Bladder microvascular endothelial cell (primary cell): ENCODE results near the gene EPHA6. TPM values are rescaled to one million over a fixed set of nuclear protein-coding genes. Genes with fewer than 3 reads are reported as not detected.

Source experiments
- total RNA-seq: library from RNA; depleted of rRNA; stranded (reverse); fragments of >200 nt; gene quantifications from 2 replicates; pipeline ENCODE4 v1.2.3, GENCODE V29; 2014

EPHA6 gene
- total RNA-seq = under 0.01 and 0.13 TPM in 2 replicates

GRCh38 chr3:96813820-96814650 is at the start of gene EPHA6:
Gene EPHA6 (plus strand): TSS chr3:96814594.

GRCh38 chr3:97764407-97765238 is 950.2 kb downstream of the EPHA6 start, which contains the start of gene ARL6:
Gene ARL6 (plus strand): TSS chr3:97764758. CDS start chr3:97768108, 3,350 bp downstream.

